Measurements from ENCODE around the gene INTS1. TPM values are rescaled to one million over a fixed set of nuclear protein-coding genes. Genes with fewer than 3 reads are reported as not detected.

Gene INTS1
- polyA plus RNA-seq, 3 donors, result 5.5 to 64.3 (median 7.3) TPM

- Histone ChIP-seq H3K4me3 (replicated peaks in 1 of 3; ENCODE audit: low read depth in 2 of 3, low read length in 3 of 3) (no peak overlapping the region), H3K4me1 (ENCODE audit: control insufficient read depth in 1 of 2, insufficient read depth in 2 of 2, low read length in 2 of 2) (no peaks in the 10 kb centered on the region), H3K36me3 (replicated peaks in 1 of 2; ENCODE audit: control insufficient read depth in 1 of 2, insufficient read depth in 2 of 2, low read length in 2 of 2) (no peaks in the 10 kb centered on the region), H3K9ac (ENCODE audit: insufficient read depth, low read length, poor library complexity, severe bottlenecking) (no peak overlapping the region), H3K27me3 (ENCODE audit: control insufficient read depth in 2 of 2, insufficient read depth in 2 of 2, low read length in 2 of 2) (no peaks in the 10 kb centered on the region), H3K27ac (ENCODE audit: low read depth in 1 of 2, low read length in 2 of 2) (no peak overlapping the region), H4K20me1 (ENCODE audit: insufficient read depth, low read length) (no peaks in the 10 kb centered on the region), H3K4me2 (replicated peaks; ENCODE audit: extremely low read depth, low read length, poor library complexity, severe bottlenecking) (no peak overlapping the region), H3K79me2 (ENCODE audit: insufficient read depth, low read length) (no peaks in the 10 kb centered on the region), H3K9me3 (replicated peaks in 1 of 2; ENCODE audit: control insufficient read depth in 1 of 2, insufficient read depth in 1 of 2, low read length in 2 of 2) (no peaks in the 10 kb centered on the region), H2AFZ (ENCODE audit: insufficient read depth, low read depth, low read length, poor library complexity, severe bottlenecking) (no peak overlapping the region)
- Mint-ChIP-seq H3K36me3 (no peaks in the 10 kb centered on the region), H3K4me1 (no peaks in the 10 kb centered on the region), H3K9me3 (no peaks in the 10 kb centered on the region), H3K27me3 (ENCODE audit: low read depth in 3 of 3) (no peaks in the 10 kb centered on the region), H3K4me3 (no peak overlapping the region), H3K27ac (no peak overlapping the region)
- intact Hi-C loops (cut with micrococcal nuclease), result no loop called here
- DNase-seq, result no peak
- TF ChIP-seq CTCF (IDR thresholded peaks at IDR 0.05), result no peak
- WGBS (ENCODE audit: insufficient coverage), result 97% methylated on average over 18 of the region's 21 CpGs
These were observed 58.8 kb downstream of the INTS1 start for GRCh38 chr7:1445341-1445740.

DNA sequence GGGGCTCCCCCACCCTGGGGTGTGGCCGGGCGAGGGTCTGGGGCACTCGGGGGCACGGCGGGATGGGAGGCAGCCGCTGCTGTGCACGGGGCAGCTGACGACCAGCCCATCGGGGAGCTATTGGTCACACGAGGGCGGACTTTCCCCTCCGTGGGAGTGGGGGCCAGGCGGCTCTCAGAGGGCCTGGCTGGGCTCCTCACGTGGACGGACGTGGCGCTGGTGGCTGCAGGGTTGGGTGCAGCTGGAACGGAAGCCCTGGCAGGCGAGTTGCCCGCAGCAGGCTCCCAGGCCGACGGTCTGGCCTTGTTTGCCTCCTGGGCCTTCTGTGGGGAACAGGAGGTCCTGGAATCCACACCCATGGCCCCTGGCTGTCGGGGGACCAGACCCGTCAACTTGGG, 59.3 kb downstream of the INTS1 start:
- intact Hi-C loops (cut with micrococcal nuclease), result no loop called here
- H3K4me1 ChIP-seq (ENCODE audit: control insufficient read depth in 1 of 2, insufficient read depth in 2 of 2, low read length in 2 of 2), result no peaks in the 10 kb centered on the region

More for the DNA sequence above, 59.3 kb downstream of the INTS1 start:
- no peaks in the 10 kb centered on the region for H3K9me3 Mint-ChIP-seq
- Histone ChIP-seq H3K9ac (ENCODE audit: insufficient read depth, low read length, poor library complexity, severe bottlenecking) (no peak overlapping the region), H4K20me1 (ENCODE audit: insufficient read depth, low read length) (no peaks in the 10 kb centered on the region), H3K27ac (ENCODE audit: low read depth in 1 of 2, low read length in 2 of 2) (no peak overlapping the region), H2AFZ (ENCODE audit: insufficient read depth, low read depth, low read length, poor library complexity, severe bottlenecking) (no peak overlapping the region), H3K79me2 (ENCODE audit: insufficient read depth, low read length) (no peaks in the 10 kb centered on the region), H3K36me3 (replicated peaks in 1 of 2; ENCODE audit: control insufficient read depth in 1 of 2, insufficient read depth in 2 of 2, low read length in 2 of 2) (no peaks in the 10 kb centered on the region), H3K4me3 (replicated peaks in 1 of 3; ENCODE audit: low read depth in 2 of 3, low read length in 3 of 3) (no peak overlapping the region), H3K27me3 (ENCODE audit: control insufficient read depth in 2 of 2, insufficient read depth in 2 of 2, low read length in 2 of 2) (no peaks in the 10 kb centered on the region), H3K9me3 (replicated peaks in 1 of 2; ENCODE audit: control insufficient read depth in 1 of 2, insufficient read depth in 1 of 2, low read length in 2 of 2) (no peaks in the 10 kb centered on the region), H3K4me2 (replicated peaks; ENCODE audit: extremely low read depth, low read length, poor library complexity, severe bottlenecking) (no peak overlapping the region)
- H3K4me3 Mint-ChIP-seq, result no peak overlapping the region
- TF ChIP-seq CTCF (IDR thresholded peaks at IDR 0.05), result no peak
- 93% methylated on average over 24 of the region's 24 CpGs for WGBS (ENCODE audit: insufficient coverage)
- H3K4me1 Mint-ChIP-seq, result no peaks in the 10 kb centered on the region
- DNase-seq, result no peak
- no peaks in the 10 kb centered on the region for H3K36me3 Mint-ChIP-seq
- H3K27ac Mint-ChIP-seq, result no peak overlapping the region
- no peaks in the 10 kb centered on the region for H3K27me3 Mint-ChIP-seq (ENCODE audit: low read depth in 3 of 3)
